Natural killer cell (primary cell): ENCODE measurements around the gene BAZ2A. TPM values are rescaled to one million over a fixed set of nuclear protein-coding genes. Genes with fewer than 3 reads are reported as not detected.

Experiments
- ATAC-seq, 3 donors: fragments of 150-1000 bp in 2 of 3; fragments of 200-7000 bp in 1 of 3; cut with Tn5 transposase; 1 replicate in 1 of 3; 2 replicates in 2 of 3; pipeline ENCODE4 v1.10.0; 2021; ENCODE audit warnings: mild to moderate bottlenecking in 2 of 3, moderate library complexity in 2 of 3
- DNase-seq, 2 donors: peaks; one replicate each; pipeline versions ENCODE4 v3.0.0 to v3.0.0-alpha.2; 2013 to 2021; ENCODE audit warnings: mixed read lengths in 1 of 2
- H3K27ac ChIP-seq: one replicate; pipeline ENCODE4 v1.5.1; 2013; ENCODE audit warnings: mild to moderate bottlenecking, low read length
- H3K27me3 ChIP-seq: one replicate; pipeline ENCODE4 v1.6.1; 2013; ENCODE audit warnings: low read length; ENCODE audit not compliant: control insufficient read depth, insufficient read depth
- H3K36me3 ChIP-seq: one replicate; pipeline ENCODE4 v1.6.1; 2013; ENCODE audit warnings: low read length; ENCODE audit not compliant: control insufficient read depth, insufficient read depth
- H3K4me1 ChIP-seq: one replicate; pipeline ENCODE4 v1.6.1; 2013; ENCODE audit warnings: low read length; ENCODE audit not compliant: control insufficient read depth, insufficient read depth
- H3K4me3 ChIP-seq: one replicate; pipeline ENCODE4 v1.5.1; 2013; ENCODE audit warnings: low read length
- H3K9me3 ChIP-seq: one replicate; pipeline ENCODE4 v1.6.1; 2013; ENCODE audit warnings: low read length; ENCODE audit not compliant: control insufficient read depth, insufficient read depth
- H3K27ac Mint-ChIP-seq, 2 donors: one replicate each; pipeline ENCODE4 v1.8.0; 2022; ENCODE audit warnings: mild to moderate bottlenecking in 2 of 2, mixed read lengths in 2 of 2, moderate library complexity in 1 of 2
- H3K27me3 Mint-ChIP-seq, 2 donors: one replicate each; pipeline ENCODE4 v1.8.0; 2022; ENCODE audit warnings: low read depth in 2 of 2, mixed read lengths in 2 of 2
- H3K36me3 Mint-ChIP-seq: one replicate; pipeline ENCODE4 v1.8.0; 2022; ENCODE audit warnings: mixed read lengths
- H3K4me1 Mint-ChIP-seq, 2 donors: one replicate each; pipeline ENCODE4 v1.8.0; 2022; ENCODE audit warnings: mixed read lengths in 2 of 2
- H3K4me3 Mint-ChIP-seq: one replicate; pipeline ENCODE4 v1.8.0; 2022; ENCODE audit warnings: mild to moderate bottlenecking, moderate library complexity, mixed read lengths
- H3K9me3 Mint-ChIP-seq, 2 donors: one replicate each; pipeline ENCODE4 v1.8.0; 2022; ENCODE audit warnings: mixed read lengths in 2 of 2
- WGBS: methylation state at CpG from one replicate; pipeline ENCODE4 v1.1.7; 2013; ENCODE audit warnings: missing lambda C conversion rate; ENCODE audit not compliant: insufficient coverage; 5-methylcytosine and 5-hydroxymethylcytosine counted together
- intact Hi-C: fragments of 100-400 bp; cut with micrococcal nuclease; formaldehyde crosslinking; loops from one replicate; pipeline ENCODE4 v1.14.2; 2022
- total RNA-seq, 4 donors: library from RNA; stranded (reverse); fragments of 120-200 nt in 1 of 4; gene quantifications; one replicate each; pipeline versions ENCODE4 v1.2.3 to v1.2.4, GENCODE V29; 2013 to 2022
- TF ChIP-seq, protein P1 (sequence below): fragments of 200-600 bp; IDR thresholded peaks from one replicate; pipeline ENCODE4 v1.8.0; 2022; ENCODE audit warnings: antibody characterized with exemption

Gene BAZ2A
- total RNA-seq, 3 donors from 2014 or later (not counting 1 experiment from before 2014, with no cell fraction given) = 320 to 354 (median 325) TPM

DNA sequence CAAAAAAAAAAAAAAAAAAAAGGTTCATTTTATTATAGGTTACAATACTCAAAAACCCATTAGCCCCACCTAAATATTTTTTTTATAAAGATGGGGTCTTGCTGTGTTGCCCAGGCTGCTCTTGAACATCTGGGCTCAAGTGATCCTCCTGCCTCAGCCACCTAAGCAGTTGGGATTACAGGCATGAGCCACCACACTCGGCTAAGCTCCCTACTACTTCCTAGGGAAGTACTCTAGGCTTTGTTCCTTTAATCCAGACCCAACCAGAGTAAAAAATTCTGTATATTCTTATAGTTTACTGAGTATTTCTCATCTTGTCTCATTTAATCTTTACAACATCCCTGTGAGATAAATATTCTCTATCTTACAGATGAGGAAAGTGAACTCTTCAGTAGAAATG lies 57.8 kb downstream of the BAZ2A start:
- no peaks in the 10 kb centered on the region for H3K36me3 ChIP-seq
- DNase-seq (no peak), ATAC-seq (no peak)
- Mint-ChIP-seq H3K4me1 (no peaks in the 10 kb centered on the region), H3K36me3 (no peaks in the 10 kb centered on the region), H3K9me3 (no peaks in the 10 kb centered on the region), H3K27ac (no peak overlapping the region), H3K4me3 (no peak overlapping the region), H3K27me3 (no peaks in the 10 kb centered on the region)
- no peaks in the 10 kb centered on the region for H3K4me1 ChIP-seq
- no CpG with 5 or more reads among the region's 1 CpG for WGBS
- no peaks in the 10 kb centered on the region for H3K27me3 ChIP-seq
- H3K4me3 ChIP-seq = no peak overlapping the region
- H3K27ac ChIP-seq = no peak overlapping the region
- H3K9me3 ChIP-seq = no peaks in the 10 kb centered on the region
- intact Hi-C loops = no loop called here
- TF ChIP-seq, protein P1, sequence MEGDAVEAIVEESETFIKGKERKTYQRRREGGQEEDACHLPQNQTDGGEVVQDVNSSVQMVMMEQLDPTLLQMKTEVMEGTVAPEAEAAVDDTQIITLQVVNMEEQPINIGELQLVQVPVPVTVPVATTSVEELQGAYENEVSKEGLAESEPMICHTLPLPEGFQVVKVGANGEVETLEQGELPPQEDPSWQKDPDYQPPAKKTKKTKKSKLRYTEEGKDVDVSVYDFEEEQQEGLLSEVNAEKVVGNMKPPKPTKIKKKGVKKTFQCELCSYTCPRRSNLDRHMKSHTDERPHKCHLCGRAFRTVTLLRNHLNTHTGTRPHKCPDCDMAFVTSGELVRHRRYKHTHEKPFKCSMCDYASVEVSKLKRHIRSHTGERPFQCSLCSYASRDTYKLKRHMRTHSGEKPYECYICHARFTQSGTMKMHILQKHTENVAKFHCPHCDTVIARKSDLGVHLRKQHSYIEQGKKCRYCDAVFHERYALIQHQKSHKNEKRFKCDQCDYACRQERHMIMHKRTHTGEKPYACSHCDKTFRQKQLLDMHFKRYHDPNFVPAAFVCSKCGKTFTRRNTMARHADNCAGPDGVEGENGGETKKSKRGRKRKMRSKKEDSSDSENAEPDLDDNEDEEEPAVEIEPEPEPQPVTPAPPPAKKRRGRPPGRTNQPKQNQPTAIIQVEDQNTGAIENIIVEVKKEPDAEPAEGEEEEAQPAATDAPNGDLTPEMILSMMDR = no peak

- Mint-ChIP-seq H3K27ac (no peak overlapping the region), H3K4me1 (peaks cover 3% of the 10 kb centered on the region in 2 donors), H3K9me3 (no peaks in the 10 kb centered on the region), H3K4me3 (no peak overlapping the region), H3K27me3 (no peaks in the 10 kb centered on the region), H3K36me3 (no peaks in the 10 kb centered on the region)
- no peaks in the 10 kb centered on the region for H3K9me3 ChIP-seq
- H3K27me3 ChIP-seq = no peaks in the 10 kb centered on the region
- TF ChIP-seq, protein P1 = no peak
- H3K4me3 ChIP-seq = no peak overlapping the region
- DNase-seq (no peak), ATAC-seq (no peak)
- intact Hi-C loops = no loop called here
- WGBS = 94% methylated on average over 4 of the region's 4 CpGs
- H3K36me3 ChIP-seq = no peaks in the 10 kb centered on the region
- H3K4me1 ChIP-seq = no peaks in the 10 kb centered on the region
- no peak overlapping the region for H3K27ac ChIP-seq
Measured at GRCh38 chr12:56571121-56571520, 59.0 kb downstream of the BAZ2A start.

DNA sequence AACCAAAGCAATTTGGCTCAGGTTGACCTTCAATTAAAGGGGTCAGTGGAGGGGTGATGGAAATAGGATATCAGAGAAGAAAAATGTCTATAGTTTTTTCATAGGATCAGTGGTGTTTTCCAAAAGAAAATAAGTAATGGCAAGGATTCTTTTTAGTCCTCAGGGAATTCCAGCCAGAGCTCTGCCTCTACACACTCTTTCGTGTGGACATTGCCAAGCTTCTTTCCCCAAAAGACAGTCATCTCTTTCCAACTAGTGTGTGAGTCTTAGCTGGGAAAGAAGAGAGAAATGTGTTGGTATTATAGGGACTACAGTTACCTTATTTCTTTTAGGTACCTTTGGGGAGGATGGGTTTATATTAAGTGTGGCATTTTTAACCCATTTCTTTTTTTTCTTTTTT lies 62.0 kb downstream of the BAZ2A start:
- TF ChIP-seq, protein P1 = no peak
- H3K4me1 ChIP-seq = peaks cover 7% of the 10 kb centered on the region

GRCh38 chr12:56565510-56566101 lies 64.5 kb downstream of the BAZ2A start:
- no peaks in the 10 kb centered on the region for H3K9me3 Mint-ChIP-seq

More for the DNA sequence above, 62.0 kb downstream of the BAZ2A start:
- H3K27me3 Mint-ChIP-seq = no peaks in the 10 kb centered on the region
- H3K4me3 ChIP-seq = no peak overlapping the region
- no peaks in the 10 kb centered on the region for H3K27me3 ChIP-seq
- no peak overlapping the region for H3K4me3 Mint-ChIP-seq
- no peak overlapping the region for H3K27ac Mint-ChIP-seq
- no peak for DNase-seq
- no CpG with 5 or more reads among the region's 1 CpG for whole genome bisulfite sequencing
- no peak for ATAC-seq
- H3K36me3 ChIP-seq = peaks cover 1% of the 10 kb centered on the region
- H3K4me1 Mint-ChIP-seq = peaks cover 13 to 14% of the 10 kb centered on the region in 2 donors
- H3K9me3 Mint-ChIP-seq = no peaks in the 10 kb centered on the region
- no peak overlapping the region for H3K27ac ChIP-seq
- no peaks in the 10 kb centered on the region for H3K9me3 ChIP-seq
- H3K36me3 Mint-ChIP-seq = no peaks in the 10 kb centered on the region
- intact Hi-C loops = no loop called here

More at GRCh38 chr12:56565510-56566101, 64.5 kb downstream of the BAZ2A start:
- peak in 1 of 2 donors; percentile 39 for DNase-seq
- Mint-ChIP-seq H3K4me1 (peaks cover 13 to 14% of the 10 kb centered on the region in 2 donors), H3K36me3 (no peaks in the 10 kb centered on the region), H3K27me3 (no peaks in the 10 kb centered on the region), H3K4me3 (peak overlapping the region; percentile 17), H3K27ac (peak overlapping the region; percentile 9 to 70)
- no peaks in the 10 kb centered on the region for H3K27me3 ChIP-seq
- peaks cover 7% of the 10 kb centered on the region for H3K4me1 ChIP-seq
- no peak overlapping the region for H3K27ac ChIP-seq
- ATAC-seq = peak; percentile 35 to 74 (median 57)
- peaks cover 2% of the 10 kb centered on the region for H3K36me3 ChIP-seq
- WGBS = 13% methylated on average over 6 of the region's 6 CpGs
- intact Hi-C loops = no loop called here
- TF ChIP-seq, protein P1 = no peak
- no peaks in the 10 kb centered on the region for H3K9me3 ChIP-seq
- H3K4me3 ChIP-seq = no peak overlapping the region
